SJSA1 (cell line): ENCODE measurements around the gene OR10H4. TPM values are rescaled to one million over a fixed set of nuclear protein-coding genes. Genes with fewer than 3 reads are reported as not detected.

ENCODE experiments used
- total RNA-seq: library from RNA; depleted of rRNA; stranded (reverse); fragments of >200 nt; shearing (Covaris generic); gene quantifications from 2 replicates; pipeline ENCODE4 v1.2.3, GENCODE V29; 2014; rRNA removed

The OR10H4 gene
- total RNA-seq, 1 experiment from 2014 or later, result not detected

Other genes starting within 250 kb of the OR10H4 start
- gene OR10H2, start 221.0 kb upstream of the OR10H4 start, total RNA-seq, result not detected in 2 replicates
- gene OR10H3, start 211.0 kb upstream of the OR10H4 start, total RNA-seq, result not detected in 2 replicates
- not detected in 2 replicates for gene OR10H5, start 161.3 kb upstream of the OR10H4 start, total RNA-seq
- not detected in 2 replicates for gene OR10H1, start 133.3 kb upstream of the OR10H4 start, total RNA-seq
- not detected in 2 replicates for gene CYP4F2, start 50.9 kb upstream of the OR10H4 start, total RNA-seq
- gene CYP4F11, start 14.5 kb upstream of the OR10H4 start, total RNA-seq, result not detected in 2 replicates
- 1,990 and 2,203 TPM in 2 replicates for gene TPM4, start 127.5 kb downstream of the OR10H4 start, total RNA-seq
- 44.8 and 69.5 TPM in 2 replicates for gene RAB8A, start 162.9 kb downstream of the OR10H4 start, total RNA-seq
- gene HSH2D, start 194.7 kb downstream of the OR10H4 start, total RNA-seq, result not detected in 2 replicates
- not detected in 2 replicates for gene CIB3, start 224.5 kb downstream of the OR10H4 start, total RNA-seq
- 133 and 162 TPM in 2 replicates for gene FAM32A, start 236.4 kb downstream of the OR10H4 start, total RNA-seq
- 65.6 and 103 TPM in 2 replicates for gene AP1M1, start 248.9 kb downstream of the OR10H4 start, total RNA-seq